GM12864 (cell line): ENCODE measurements around the gene ELAVL2.
"Not testable (repeated sequence)": the region's sequence is repeated elsewhere in the genome, so short reads cannot be mapped to it uniquely, and the experiment has no call there.

Experiments
- DNase-seq: peaks from one replicate; pipeline ENCODE4 v3.0.0-alpha.2; 2011; ENCODE audit warnings: low read depth
- H3K4me3 ChIP-seq: 2 replicates; pipeline ENCODE4 v1.5.1; 2011; ENCODE audit warnings: mild to moderate bottlenecking, low read depth, low read length, control low read depth
- CTCF ChIP-seq: IDR thresholded peaks from 2 replicates; pipeline ENCODE4 v1.5.1; 2011; ENCODE audit warnings: low read depth, mild to moderate bottlenecking, moderate library complexity, low read length, control low read depth, inconsistent platforms; ENCODE audit errors: missing control alignments

The ELAVL2 gene

GRCh38 chr9:23736293-23736692, 89.7 kb downstream of the ELAVL2 start:
- TF ChIP-seq CTCF: no peak
- DNase-seq: no peak

GRCh38 chr9:23733495-23734078, 92.5 kb downstream of the ELAVL2 start:
- H3K4me3 ChIP-seq: no peak overlapping the region
- no peak for TF ChIP-seq CTCF
- DNase-seq: no peak

More at GRCh38 chr9:23736293-23736692, 89.7 kb downstream of the ELAVL2 start:
- H3K4me3 ChIP-seq: no peak overlapping the region

- no peak overlapping the region for H3K4me3 ChIP-seq
- no peak for DNase-seq
- TF ChIP-seq CTCF: no peak
These were observed 94.7 kb downstream of the ELAVL2 start for GRCh38 chr9:23731353-23731752.

GRCh38 chr9:23730364-23730763, 95.7 kb downstream of the ELAVL2 start:
- TF ChIP-seq CTCF: no peak
- no peak for DNase-seq
- H3K4me3 ChIP-seq: no peak overlapping the region

- TF ChIP-seq CTCF: no peak
- DNase-seq: no peak
- no peak overlapping the region for H3K4me3 ChIP-seq
These were observed 97.3 kb downstream of the ELAVL2 start for GRCh38 chr9:23728736-23729135.

- H3K4me3 ChIP-seq: no peak overlapping the region
- TF ChIP-seq CTCF: no peak
- no peak for DNase-seq
These were observed 100.6 kb downstream of the ELAVL2 start for GRCh38 chr9:23725279-23725946.

GRCh38 chr9:23723672-23724071, 102.4 kb downstream of the ELAVL2 start:
- DNase-seq: no peak
- no peak for TF ChIP-seq CTCF
- no peak overlapping the region for H3K4me3 ChIP-seq

- not testable (repeated sequence) for H3K4me3 ChIP-seq, DNase-seq
These were observed 103.0 kb downstream of the ELAVL2 start for GRCh38 chr9:23723048-23723447.
